ENCODE measurements around the gene RTN1.

DNA sequence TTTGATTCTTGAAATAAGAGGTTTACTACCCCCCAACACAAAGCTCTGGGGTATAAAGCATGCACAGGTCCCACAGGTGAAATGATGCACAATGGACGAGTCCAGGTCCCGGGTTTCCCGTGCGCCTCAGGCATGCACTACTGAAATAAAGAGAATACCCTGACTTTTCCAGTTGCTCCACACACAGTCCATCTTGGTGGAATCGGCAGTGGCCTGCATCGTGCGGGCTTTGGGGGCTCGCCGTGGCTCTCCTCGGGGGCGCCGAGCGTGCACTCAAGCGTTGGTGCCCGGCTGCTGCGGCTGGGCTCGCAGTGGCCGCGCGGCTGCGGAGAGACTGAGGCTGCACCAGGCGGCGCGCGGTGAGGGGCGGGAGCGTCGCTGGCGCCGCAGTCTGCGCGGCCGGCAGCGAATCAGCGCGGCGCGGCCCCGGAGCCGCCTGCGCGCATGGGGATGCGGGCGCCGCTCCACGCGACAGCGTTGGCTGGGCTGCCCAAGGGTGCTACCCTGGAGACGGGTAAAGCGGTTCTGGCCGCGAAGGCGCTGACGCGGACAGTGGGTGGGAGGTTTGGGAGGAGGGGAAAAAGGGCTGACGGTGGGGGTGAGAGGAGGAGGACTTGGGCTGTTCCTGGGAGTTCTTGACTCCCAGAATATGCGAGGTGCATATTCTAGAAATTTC, 240.2 kb downstream of the RTN1 start:
- TF ChIP-seq, protein P1, sequence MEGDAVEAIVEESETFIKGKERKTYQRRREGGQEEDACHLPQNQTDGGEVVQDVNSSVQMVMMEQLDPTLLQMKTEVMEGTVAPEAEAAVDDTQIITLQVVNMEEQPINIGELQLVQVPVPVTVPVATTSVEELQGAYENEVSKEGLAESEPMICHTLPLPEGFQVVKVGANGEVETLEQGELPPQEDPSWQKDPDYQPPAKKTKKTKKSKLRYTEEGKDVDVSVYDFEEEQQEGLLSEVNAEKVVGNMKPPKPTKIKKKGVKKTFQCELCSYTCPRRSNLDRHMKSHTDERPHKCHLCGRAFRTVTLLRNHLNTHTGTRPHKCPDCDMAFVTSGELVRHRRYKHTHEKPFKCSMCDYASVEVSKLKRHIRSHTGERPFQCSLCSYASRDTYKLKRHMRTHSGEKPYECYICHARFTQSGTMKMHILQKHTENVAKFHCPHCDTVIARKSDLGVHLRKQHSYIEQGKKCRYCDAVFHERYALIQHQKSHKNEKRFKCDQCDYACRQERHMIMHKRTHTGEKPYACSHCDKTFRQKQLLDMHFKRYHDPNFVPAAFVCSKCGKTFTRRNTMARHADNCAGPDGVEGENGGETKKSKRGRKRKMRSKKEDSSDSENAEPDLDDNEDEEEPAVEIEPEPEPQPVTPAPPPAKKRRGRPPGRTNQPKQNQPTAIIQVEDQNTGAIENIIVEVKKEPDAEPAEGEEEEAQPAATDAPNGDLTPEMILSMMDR (IDR thresholded peaks at IDR 0.05) = no peak
- no peak for TF ChIP-seq POLR2A (IDR thresholded peaks at IDR 0.05; ENCODE audit: low read depth)
